Ovary (tissue), 9 donors: ENCODE data around the gene ZMIZ1. TPM values are rescaled to one million over a fixed set of nuclear protein-coding genes. Genes with fewer than 3 reads are reported as not detected.

ENCODE experiments used
- DNase-seq, 5 donors: peaks; one replicate each; pipeline ENCODE4 v3.0.0-alpha.2; 2019 to 2020
- H3K27ac ChIP-seq, 2 donors: fragments of 200-600 bp; one replicate each; pipeline versions ENCODE4 v1.5.1 to v1.8.0; 2019 to 2022
- H3K27me3 ChIP-seq: fragments of 200-600 bp; one replicate; pipeline ENCODE4 v1.8.0; 2022
- H3K36me3 ChIP-seq: fragments of 200-600 bp; sonication (generic); one replicate; pipeline ENCODE4 v1.5.1; 2019
- H3K4me1 ChIP-seq: one replicate; pipeline ENCODE4 v1.8.1; 2013; ENCODE audit warnings: mild to moderate bottlenecking, moderate library complexity; ENCODE audit not compliant: insufficient read depth
- H3K4me3 ChIP-seq: fragments of 200-600 bp; sonication (generic); one replicate; pipeline ENCODE4 v1.5.1; 2017
- H3K9me3 ChIP-seq, 2 donors: fragments of 200-600 bp in 1 of 2; sonication (generic) in 1 of 2; one replicate each; pipeline versions ENCODE4 v1.5.1 to v1.8.1; 2013 to 2019; ENCODE audit warnings: mild to moderate bottlenecking in 1 of 2, moderate library complexity in 1 of 2
- EP300 ChIP-seq: sonication (generic); formaldehyde crosslinking; IDR thresholded peaks from one replicate; pipeline ENCODE4 v1.6.1; 2017; ENCODE audit warnings: antibody characterized with exemption
- POLR2A ChIP-seq: fragments of 450-650 bp; IDR thresholded peaks from one replicate; pipeline ENCODE4 v1.6.1; 2017; ENCODE audit warnings: antibody characterized with exemption, mild to moderate bottlenecking, moderate library complexity
- WGBS, 3 donors: extraction: QIAGEN DNeasy Blood & Tissue Kit in 1 of 3; methylation state at CpG; one replicate each; pipeline versions ENCODE4 v1.1.5 to v1.1.7; 2013 to 2017; 5-methylcytosine and 5-hydroxymethylcytosine counted together
- intact Hi-C, 4 donors: fragments of 100-400 bp; cut with DNase I; formaldehyde crosslinking; loops; one replicate each; pipeline versions ENCODE4 v1.11.0 to v1.15.1; 2022 to 2023
- polyA plus RNA-seq, 2 donors: library from polyadenylated mRNA; stranded (reverse); fragments of 200-250 nt in 1 of 2; fragments of 350-450 nt in 1 of 2; fragmentation: Illumina TruSeq in 1 of 2; extraction: RNeasy Lipid Tissue Mini Kit (QIAGEN cat#74804) in 1 of 2; gene quantifications; one replicate each; pipeline ENCODE4 v1.2.3, GENCODE V29; 2013 to 2014
- total RNA-seq, 7 donors: library from RNA; depleted of rRNA in 2 of 7; stranded (reverse); fragments of >200 nt in 2 of 7; fragmentation: NEBNext Ultra II Directional in 3 of 7; extraction: Animal tissue kit (Norgen Biotek cat#: 25700) in 3 of 7; gene quantifications; one replicate each; pipeline versions ENCODE4 v1.1.0 to v1.2.4, GENCODE V29; 2016 to 2023
- TF ChIP-seq, protein P1 (sequence below), 3 donors: fragments of 450-650 bp in 2 of 3; fragments of 200-600 bp in 1 of 3; IDR thresholded peaks; one replicate each; pipeline versions ENCODE4 v1.5.1 to v1.8.0; 2016 to 2022; ENCODE audit warnings: antibody characterized with exemption in 3 of 3, mild to moderate bottlenecking in 1 of 3
- donor health status: DM: no; HTN: no; CAD: no; lungs with moderate emphysema.
- donor health status: DM: no; HTN: no; CAD: no.
- donor health status: Bipolar disorder and iron deficiency.
- donor health status: DM: yes; HTN: yes; CAD: no.
- donor health status: DM: no; HTN: no; CAD: no.
- donor health status: DM: yes; HTN: yes; CAD: no.

The ZMIZ1 gene
- total and polyA plus RNA-seq, 9 donors = 30.3 to 117 (median 69.1) TPM

DNA sequence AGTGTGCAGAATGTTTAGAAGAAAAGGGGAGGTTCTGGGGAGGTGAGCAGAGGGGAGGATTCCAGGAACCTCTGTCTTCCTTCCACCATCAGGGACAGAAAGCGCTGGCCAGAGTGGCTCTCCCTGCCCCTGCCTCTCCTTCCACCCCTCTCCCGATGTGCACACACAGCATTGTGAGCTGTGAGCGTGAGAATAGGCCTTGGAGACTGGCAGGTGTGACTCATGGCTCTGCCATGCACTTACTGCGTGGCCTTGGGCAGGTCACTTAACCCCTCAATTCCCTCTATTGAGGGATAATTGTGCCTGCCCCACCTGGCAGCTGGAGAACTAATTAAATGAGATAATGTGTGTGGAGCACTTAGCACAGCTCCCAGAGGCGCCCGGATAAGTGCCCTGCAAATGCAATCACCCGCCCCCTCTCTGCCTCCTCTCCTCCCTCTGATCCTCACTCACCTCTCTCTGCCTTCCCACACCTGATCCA, 115.4 kb downstream of the ZMIZ1 start:
- TF ChIP-seq POLR2A = no peak
- TF ChIP-seq, protein P1, sequence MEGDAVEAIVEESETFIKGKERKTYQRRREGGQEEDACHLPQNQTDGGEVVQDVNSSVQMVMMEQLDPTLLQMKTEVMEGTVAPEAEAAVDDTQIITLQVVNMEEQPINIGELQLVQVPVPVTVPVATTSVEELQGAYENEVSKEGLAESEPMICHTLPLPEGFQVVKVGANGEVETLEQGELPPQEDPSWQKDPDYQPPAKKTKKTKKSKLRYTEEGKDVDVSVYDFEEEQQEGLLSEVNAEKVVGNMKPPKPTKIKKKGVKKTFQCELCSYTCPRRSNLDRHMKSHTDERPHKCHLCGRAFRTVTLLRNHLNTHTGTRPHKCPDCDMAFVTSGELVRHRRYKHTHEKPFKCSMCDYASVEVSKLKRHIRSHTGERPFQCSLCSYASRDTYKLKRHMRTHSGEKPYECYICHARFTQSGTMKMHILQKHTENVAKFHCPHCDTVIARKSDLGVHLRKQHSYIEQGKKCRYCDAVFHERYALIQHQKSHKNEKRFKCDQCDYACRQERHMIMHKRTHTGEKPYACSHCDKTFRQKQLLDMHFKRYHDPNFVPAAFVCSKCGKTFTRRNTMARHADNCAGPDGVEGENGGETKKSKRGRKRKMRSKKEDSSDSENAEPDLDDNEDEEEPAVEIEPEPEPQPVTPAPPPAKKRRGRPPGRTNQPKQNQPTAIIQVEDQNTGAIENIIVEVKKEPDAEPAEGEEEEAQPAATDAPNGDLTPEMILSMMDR (IDR thresholded peaks at IDR 0.05) = no peak
- Histone ChIP-seq H3K27me3 (no peaks in the 10 kb centered on the region), H3K4me3 (no peak overlapping the region), H3K4me1 (peaks cover 67% of the 10 kb centered on the region), H3K9me3 (no peaks in the 10 kb centered on the region), H3K27ac (peak overlapping the region in 1 of 2 donors; percentile 88), H3K36me3 (no peaks in the 10 kb centered on the region)
- peak in 1 of 5 donors; percentile 42 for DNase-seq
- 21 to 33% (median 23%) methylated on average over 7 of the region's 7 CpGs for WGBS, 3 donors
- intact Hi-C loops = loop anchor here in 2 of 4 donors (2.0 to 10.0 kb wide), 3 partner anchors 45 to 639 kb away; no protein-coding TSS in a partner anchor

DNA sequence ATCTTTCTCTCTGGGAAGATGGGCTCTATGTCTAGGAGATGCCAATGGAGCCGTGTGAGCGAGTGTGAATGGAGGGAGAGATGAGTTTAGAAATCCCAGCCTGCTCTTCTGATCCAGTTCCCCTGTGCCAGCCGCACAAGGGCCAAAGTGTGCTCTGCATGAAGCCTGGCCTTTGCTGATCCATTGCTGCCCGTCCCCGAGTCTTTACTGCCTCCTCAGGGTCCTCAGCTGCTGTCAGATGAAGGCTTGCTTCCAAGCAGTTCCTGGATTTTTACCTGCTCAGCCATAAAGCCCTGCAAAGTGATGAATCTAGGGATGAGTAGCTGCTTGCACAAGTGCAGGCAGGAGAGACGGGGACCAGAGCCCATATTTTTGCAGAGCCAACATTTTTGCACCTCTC, 115.9 kb downstream of the ZMIZ1 start:
- Histone ChIP-seq H3K27me3 (no peaks in the 10 kb centered on the region), H3K36me3 (no peaks in the 10 kb centered on the region), H3K4me1 (peaks cover 63% of the 10 kb centered on the region), H3K9me3 (no peaks in the 10 kb centered on the region), H3K27ac (peak overlapping the region in 1 of 2 donors; percentile 88), H3K4me3 (no peak overlapping the region)
- 15 to 25% (median 23%) methylated on average over 6 of the region's 6 CpGs for WGBS, 3 donors
- DNase-seq = no peak
- intact Hi-C loops = loop anchor here in 2 of 4 donors (2.0 to 10.0 kb wide), 4 partner anchors 46 to 1137 kb away; no protein-coding TSS in a partner anchor
- TF ChIP-seq, protein P1 (IDR thresholded peaks at IDR 0.05) = no peak
- TF ChIP-seq EP300 = no peak
- no peak for TF ChIP-seq POLR2A

DNA sequence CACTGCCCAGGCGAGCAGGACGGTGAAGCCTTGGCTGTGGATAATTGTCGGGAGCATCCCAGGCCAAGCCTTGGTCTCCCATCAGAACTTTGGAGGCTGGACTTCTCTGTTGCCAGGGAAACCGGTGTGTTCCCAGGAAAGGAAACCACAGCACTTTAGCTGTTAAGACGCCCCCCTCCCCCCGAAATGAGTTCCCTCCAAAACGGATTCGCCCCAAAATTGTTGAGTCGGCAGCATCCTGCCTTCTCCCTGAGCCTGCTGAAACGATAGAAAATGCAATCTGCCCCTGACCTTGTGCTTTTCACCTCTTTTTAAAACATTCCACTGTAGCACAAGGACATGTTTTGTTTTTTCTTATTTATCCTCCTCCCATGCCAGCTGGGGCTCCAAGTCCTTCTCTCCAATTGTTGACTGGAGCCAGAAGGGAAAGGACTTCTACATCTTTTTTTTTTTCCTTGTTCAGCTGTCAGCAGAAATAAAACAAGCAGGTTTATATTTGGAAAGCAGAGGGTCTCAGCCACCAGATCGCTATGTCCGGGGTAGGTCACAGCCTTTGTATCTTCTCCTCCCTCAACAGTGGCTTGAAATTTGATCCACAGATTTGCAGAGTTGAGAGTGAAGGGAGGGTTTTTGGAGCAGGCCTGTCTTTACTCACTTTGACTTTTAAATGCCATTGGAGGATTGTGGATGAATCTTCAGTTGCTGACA, 116.5 kb downstream of the ZMIZ1 start:
- no peaks in the 10 kb centered on the region for H3K9me3 ChIP-seq
- WGBS, 3 donors = 5 to 10% (median 5%) methylated on average over 12 of the region's 12 CpGs
- peaks cover 63% of the 10 kb centered on the region for H3K4me1 ChIP-seq
- no peaks in the 10 kb centered on the region for H3K36me3 ChIP-seq
- no peak overlapping the region for H3K4me3 ChIP-seq
- TF ChIP-seq, protein P1 (IDR thresholded peaks at IDR 0.05) = no peak
- no peak for TF ChIP-seq EP300
- no peak for TF ChIP-seq POLR2A
- H3K27ac ChIP-seq = peak overlapping the region in 1 of 2 donors; percentile 88
- DNase-seq = peak; percentile 75 to 83 (median 77)
- intact Hi-C loops = loop anchor here in 2 of 4 donors (2.0 to 10.0 kb wide), 3 partner anchors 46 to 1138 kb away; no protein-coding TSS in a partner anchor
- no peaks in the 10 kb centered on the region for H3K27me3 ChIP-seq

DNA sequence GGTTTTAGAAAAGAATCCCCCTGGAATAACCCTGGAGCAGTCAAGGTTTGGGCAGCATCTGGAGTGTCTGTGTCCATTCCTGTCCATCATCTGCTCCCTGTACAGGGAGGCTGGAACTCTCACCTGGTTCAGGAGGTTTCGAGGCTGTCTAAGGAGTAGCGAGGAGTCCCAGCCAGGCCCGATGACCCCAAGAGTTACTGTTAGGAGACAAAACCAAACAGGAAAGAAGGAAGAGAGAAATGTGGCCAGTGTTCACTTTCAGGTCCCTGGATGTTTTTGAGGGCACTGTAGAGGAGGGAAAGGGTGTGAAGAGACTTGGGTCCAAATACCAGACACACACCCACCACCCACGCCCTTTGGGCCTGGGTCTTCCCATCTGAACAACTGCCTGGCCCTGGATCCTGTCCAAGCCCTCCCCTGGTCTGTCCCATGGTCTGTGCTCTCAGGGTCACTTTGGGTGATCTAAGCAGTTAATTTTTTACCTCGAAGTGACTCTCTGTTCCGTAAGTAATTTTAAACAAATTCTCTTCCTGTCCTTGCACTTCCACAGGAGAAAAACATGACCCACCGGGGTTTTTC, 117.1 kb downstream of the ZMIZ1 start:
- H3K27me3 ChIP-seq = no peaks in the 10 kb centered on the region
- intact Hi-C loops = loop anchor here in 2 of 4 donors (2.0 to 10.0 kb wide), 3 partner anchors 47 to 1139 kb away; no protein-coding TSS in a partner anchor

More for the DNA sequence above, 117.1 kb downstream of the ZMIZ1 start:
- H3K36me3 ChIP-seq = no peaks in the 10 kb centered on the region
- H3K4me3 ChIP-seq = no peak overlapping the region
- peaks cover 58% of the 10 kb centered on the region for H3K4me1 ChIP-seq
- 10 to 34% (median 21%) methylated on average over 7 of the region's 7 CpGs for WGBS, 3 donors
- peak in 1 of 5 donors; percentile 63 for DNase-seq
- TF ChIP-seq EP300 = no peak
- TF ChIP-seq POLR2A = no peak
- TF ChIP-seq, protein P1 (IDR thresholded peaks at IDR 0.05) = no peak
- H3K9me3 ChIP-seq = no peaks in the 10 kb centered on the region
- peak overlapping the region in 1 of 2 donors; percentile 88 for H3K27ac ChIP-seq
